Peyer's patch (tissue), 4 donors: ENCODE measurements around the gene CARMIL1.

Source experiments
- POLR2A ChIP-seq, 2 donors: fragments of 450-650 bp; IDR thresholded peaks; one replicate each; pipeline ENCODE4 v1.5.1; 2017; ENCODE audit warnings: antibody characterized with exemption in 2 of 2, mild to moderate bottlenecking in 2 of 2, moderate library complexity in 2 of 2
- TF ChIP-seq, protein P1 (sequence below), 6 experiments: fragments of 450-650 bp in 4 of 6; fragments of 200-600 bp in 2 of 6; sonication (generic) in 1 of 6; IDR thresholded peaks; one replicate each; pipeline ENCODE4 v1.5.1; 2017 to 2019; ENCODE audit warnings: antibody characterized with exemption in 6 of 6, mild to moderate bottlenecking in 3 of 6, moderate library complexity in 1 of 6

- TF ChIP-seq, protein P1, sequence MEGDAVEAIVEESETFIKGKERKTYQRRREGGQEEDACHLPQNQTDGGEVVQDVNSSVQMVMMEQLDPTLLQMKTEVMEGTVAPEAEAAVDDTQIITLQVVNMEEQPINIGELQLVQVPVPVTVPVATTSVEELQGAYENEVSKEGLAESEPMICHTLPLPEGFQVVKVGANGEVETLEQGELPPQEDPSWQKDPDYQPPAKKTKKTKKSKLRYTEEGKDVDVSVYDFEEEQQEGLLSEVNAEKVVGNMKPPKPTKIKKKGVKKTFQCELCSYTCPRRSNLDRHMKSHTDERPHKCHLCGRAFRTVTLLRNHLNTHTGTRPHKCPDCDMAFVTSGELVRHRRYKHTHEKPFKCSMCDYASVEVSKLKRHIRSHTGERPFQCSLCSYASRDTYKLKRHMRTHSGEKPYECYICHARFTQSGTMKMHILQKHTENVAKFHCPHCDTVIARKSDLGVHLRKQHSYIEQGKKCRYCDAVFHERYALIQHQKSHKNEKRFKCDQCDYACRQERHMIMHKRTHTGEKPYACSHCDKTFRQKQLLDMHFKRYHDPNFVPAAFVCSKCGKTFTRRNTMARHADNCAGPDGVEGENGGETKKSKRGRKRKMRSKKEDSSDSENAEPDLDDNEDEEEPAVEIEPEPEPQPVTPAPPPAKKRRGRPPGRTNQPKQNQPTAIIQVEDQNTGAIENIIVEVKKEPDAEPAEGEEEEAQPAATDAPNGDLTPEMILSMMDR (IDR thresholded peaks at IDR 0.05): no peak
- no peak for TF ChIP-seq POLR2A (IDR thresholded peaks at IDR 0.05)
Observed at GRCh38 chr6:25336996-25337395, 57.8 kb downstream of the CARMIL1 start.
